ENCODE measurements around the gene H1-8. TPM values are rescaled to one million over a fixed set of nuclear protein-coding genes. Genes with fewer than 3 reads are reported as not detected.

H1-8 gene
- total RNA-seq, 1 experiment from 2014 or later = not detected

GRCh38 chr3:129593595-129594339 is 50.8 kb downstream of the H1-8 start:
- Histone ChIP-seq H3K36me3 (ENCODE audit: low read depth) (no peaks in the 10 kb centered on the region), H3K4me3 (no peak overlapping the region), H3K79me2 (ENCODE audit: low read depth) (no peaks in the 10 kb centered on the region), H2AFZ (no peak overlapping the region), H3F3A (ENCODE audit: insufficient read depth, low read depth) (no peaks in the 10 kb centered on the region; the same call in none of the 2 replicates), H3K27ac (no peak overlapping the region), H4K20me1 (ENCODE audit: insufficient read depth) (no peaks in the 10 kb centered on the region), H3K4me1 (replicated peaks; ENCODE audit: insufficient read depth) (no peaks in the 10 kb centered on the region), H3K9me3 (ENCODE audit: insufficient read depth, low read depth) (no peaks in the 10 kb centered on the region), H3K9me2 (ENCODE audit: insufficient read depth) (no peaks in the 10 kb centered on the region), H3K27me3 (ENCODE audit: insufficient read depth, low read depth) (no peaks in the 10 kb centered on the region), H3K4me2 (no peak overlapping the region)
- BruUV-seq (replicated peaks) = no TSS peak
- CTCF ChIA-PET = no interaction called here
- no peak for TF ChIP-seq EZH2 (IDR thresholded peaks at IDR 0.05; ENCODE audit: low read depth)
- TF ChIP-seq CTCF (conservative IDR thresholded peaks at IDR 0.05) = no peak
- POLR2A ChIA-PET (ENCODE audit: unreplicated experiment) = interaction anchor here (0.6 kb wide), 1 partner anchor 316 kb away, joined by 7 read pairs; no protein-coding TSS in a partner anchor
- DNase-seq = no peak
- intact Hi-C loops (cut with micrococcal nuclease; ENCODE audit: unreplicated experiment) = no loop called here

GRCh38 chr3:129594409-129594808 is 51.4 kb downstream of the H1-8 start:
- no peaks in the 10 kb centered on the region for H3K9me3 ChIP-seq (ENCODE audit: insufficient read depth, low read depth)
- intact Hi-C loops (cut with micrococcal nuclease; ENCODE audit: unreplicated experiment) = no loop called here
- no peaks in the 10 kb centered on the region for H3K4me1 ChIP-seq (replicated peaks; ENCODE audit: insufficient read depth)
- H4K20me1 ChIP-seq (ENCODE audit: insufficient read depth) = no peaks in the 10 kb centered on the region
- ChIA-PET POLR2A (ENCODE audit: unreplicated experiment) (interaction anchor here (0.6 kb wide), 1 partner anchor 315 kb away, joined by 7 read pairs; no protein-coding TSS in a partner anchor), CTCF (no interaction called here)
- no peaks in the 10 kb centered on the region for H3K27me3 ChIP-seq (ENCODE audit: insufficient read depth, low read depth)
- no peak overlapping the region for H3K4me3 ChIP-seq
- H3K79me2 ChIP-seq (ENCODE audit: low read depth) = no peaks in the 10 kb centered on the region
- H3F3A ChIP-seq (ENCODE audit: insufficient read depth, low read depth) = no peaks in the 10 kb centered on the region; the same call in none of the 2 replicates
- no peaks in the 10 kb centered on the region for H3K9me2 ChIP-seq (ENCODE audit: insufficient read depth)
- no peak for DNase-seq
- no peak overlapping the region for H2AFZ ChIP-seq
- TF ChIP-seq CTCF (conservative IDR thresholded peaks at IDR 0.05) (no peak), EZH2 (IDR thresholded peaks at IDR 0.05; ENCODE audit: low read depth) (no peak)
- no peak overlapping the region for H3K27ac ChIP-seq
- no peaks in the 10 kb centered on the region for H3K36me3 ChIP-seq (ENCODE audit: low read depth)
- no TSS peak for BruUV-seq (replicated peaks)
- no peak overlapping the region for H3K4me2 ChIP-seq

GRCh38 chr3:129594907-129595390 is 52.0 kb downstream of the H1-8 start:
- no TSS peak for BruUV-seq (replicated peaks)
- TF ChIP-seq CTCF (conservative IDR thresholded peaks at IDR 0.05) (no peak), EZH2 (IDR thresholded peaks at IDR 0.05; ENCODE audit: low read depth) (no peak)
- H3K9me3 ChIP-seq (ENCODE audit: insufficient read depth, low read depth) = no peaks in the 10 kb centered on the region
- no peaks in the 10 kb centered on the region for H3K27me3 ChIP-seq (ENCODE audit: insufficient read depth, low read depth)
- H4K20me1 ChIP-seq (ENCODE audit: insufficient read depth) = no peaks in the 10 kb centered on the region
- ChIA-PET POLR2A (ENCODE audit: unreplicated experiment) (no interaction called here), CTCF (interaction anchor here (0.5 kb wide), 1 partner anchor 49 kb away, joined by 4 read pairs; no protein-coding TSS in a partner anchor)
- no peak overlapping the region for H3K4me2 ChIP-seq
- DNase-seq = no peak
- H3K9me2 ChIP-seq (ENCODE audit: insufficient read depth) = no peaks in the 10 kb centered on the region
- no peak overlapping the region for H3K27ac ChIP-seq
- no peak overlapping the region for H2AFZ ChIP-seq
- no peaks in the 10 kb centered on the region for H3K4me1 ChIP-seq (replicated peaks; ENCODE audit: insufficient read depth)
- H3F3A ChIP-seq (ENCODE audit: insufficient read depth, low read depth) = no peaks in the 10 kb centered on the region; the same call in none of the 2 replicates
- H3K36me3 ChIP-seq (ENCODE audit: low read depth) = no peaks in the 10 kb centered on the region
- H3K4me3 ChIP-seq = no peak overlapping the region
- intact Hi-C loops (cut with micrococcal nuclease; ENCODE audit: unreplicated experiment) = no loop called here
- no peaks in the 10 kb centered on the region for H3K79me2 ChIP-seq (ENCODE audit: low read depth)
